ENCODE results near the gene ZNF750. TPM values are rescaled to one million over a fixed set of nuclear protein-coding genes. Genes with fewer than 3 reads are reported as not detected.

Gene ZNF750
- total and polyA plus RNA-seq, 2 experiments from 2014 or later: 0.13 to 0.17 TPM

GRCh38 chr17:82832881-82833475 is 6.8 kb downstream of the ZNF750 start (continued):
- no peak for TF ChIP-seq REST (IDR thresholded peaks at IDR 0.05; ENCODE audit: unreplicated experiment)
- TF ChIP-seq NANOG (IDR thresholded peaks at IDR 0.05; ENCODE audit: borderline replicate concordance): no peak
- TF ChIP-seq EZH2 (IDR thresholded peaks at IDR 0.05; ENCODE audit: low read depth, unreplicated experiment): no peak
- no peak for TF ChIP-seq STAT1 (IDR thresholded peaks at IDR 0.05; ENCODE audit: unreplicated experiment)
- TF ChIP-seq CREB1 (CRISPR knock-in tag; IDR thresholded peaks at IDR 0.05; ENCODE audit: low read depth): no peak
- TF ChIP-seq ZNF114 (CRISPR knock-in tag; IDR thresholded peaks at IDR 0.05): no peak
- no peak for TF ChIP-seq POLR2AphosphoS5 (IDR thresholded peaks at IDR 0.05; ENCODE audit: low read depth)

- peaks cover 32% of the 10 kb centered on the region for H3K36me3 Mint-ChIP-seq (ENCODE audit: low read depth)
- H3K4me3 Mint-ChIP-seq: no peak overlapping the region
- no peak overlapping the region for H2AFZ ChIP-seq
- H3K4me3 ChIP-seq: no peak overlapping the region
- no peak overlapping the region for H3K27ac ChIP-seq (ENCODE audit: low read depth)
- H3K4me2 ChIP-seq: no peak overlapping the region
- ATAC-seq (peak; percentile 13; the same call in 1 of the 3 replicates), DNase-seq (ENCODE audit: low spot score) (no peak)
- H3K9me2 ChIP-seq (ENCODE audit: insufficient read depth): no peaks in the 10 kb centered on the region
- peak overlapping the region; percentile 40; the same call in 1 of the 2 replicates for H3K27ac Mint-ChIP-seq
- H3K4me1 ChIP-seq (ENCODE audit: insufficient read depth): peaks cover 3% of the 10 kb centered on the region
- peaks cover 30% of the 10 kb centered on the region for H3K4me1 Mint-ChIP-seq
- peaks cover 5% of the 10 kb centered on the region for H3K27me3 Mint-ChIP-seq (ENCODE audit: insufficient read depth, low read depth, poor library complexity)
- H3K9me3 Mint-ChIP-seq: no peaks in the 10 kb centered on the region; the same call in 1 of the 3 replicates
- H3F3A ChIP-seq (replicated peaks; ENCODE audit: low read depth): 0 out of 2 replicates have a peak, but pooled peaks cover 9% of the 10 kb centered on the region
- H3K36me3 ChIP-seq (ENCODE audit: insufficient read depth): no peaks in the 10 kb centered on the region
- 0 out of 2 replicates have a peak, but pooled peaks cover 18% of the 10 kb centered on the region for H3K79me2 ChIP-seq (replicated peaks; ENCODE audit: insufficient read depth)
- no peaks in the 10 kb centered on the region for H3K27me3 ChIP-seq (ENCODE audit: insufficient read depth)
- peaks cover 5% of the 10 kb centered on the region for H4K20me1 ChIP-seq (replicated peaks; ENCODE audit: insufficient read depth)
- TF ChIP-seq JUNB (IDR thresholded peaks at IDR 0.05; ENCODE audit: unreplicated experiment) (no peak), REST (IDR thresholded peaks at IDR 0.05; ENCODE audit: unreplicated experiment) (no peak), ETS1 (IDR thresholded peaks at IDR 0.05) (no peak), CREB1 (CRISPR knock-in tag; IDR thresholded peaks at IDR 0.05; ENCODE audit: low read depth) (no peak), ZNF331 (CRISPR knock-in tag; IDR thresholded peaks at IDR 0.05; ENCODE audit: low read depth) (no peak), ZNF114 (CRISPR knock-in tag; IDR thresholded peaks at IDR 0.05) (no peak), POLR2AphosphoS5 (IDR thresholded peaks at IDR 0.05; ENCODE audit: low read depth) (no peak)
Measured at GRCh38 chr17:82832411-82832810, 7.4 kb downstream of the ZNF750 start.

Data from GM23338 (cell line).